Mesendoderm (in vitro differentiated cells): ENCODE data around the gene MCUR1.

Experiments
- DNase-seq: peaks from one replicate; pipeline ENCODE4 v3.0.0; 2013
- H2AK5ac ChIP-seq: 2 replicates; pipeline ENCODE4 v1.6.1; 2013; ENCODE audit warnings: low read length, inconsistent platforms
- H2BK120ac ChIP-seq: 2 replicates; pipeline ENCODE4 v1.6.1; 2013; ENCODE audit warnings: low read depth, mild to moderate bottlenecking, low read length, moderate library complexity, mixed read lengths
- H2BK15ac ChIP-seq: replicated peaks from 2 replicates; pipeline ENCODE4 v1.6.1; 2013; ENCODE audit warnings: low read depth, mild to moderate bottlenecking, moderate library complexity
- H2BK5ac ChIP-seq: 2 replicates; pipeline ENCODE4 v1.6.1; 2013; ENCODE audit warnings: low read length, inconsistent platforms
- H3K18ac ChIP-seq: 2 replicates; pipeline ENCODE4 v1.6.1; 2013; ENCODE audit warnings: mild to moderate bottlenecking, low read length, mixed read lengths
- H3K23ac ChIP-seq: one replicate; pipeline ENCODE4 v1.6.1; 2013; ENCODE audit warnings: low read length
- H3K27ac ChIP-seq: 2 replicates; pipeline ENCODE4 v1.5.1; 2013; ENCODE audit warnings: low read depth, mild to moderate bottlenecking, inconsistent platforms, low read length, moderate library complexity
- H3K27me3 ChIP-seq: 2 replicates; pipeline ENCODE4 v1.6.1; 2013; ENCODE audit warnings: low read length, control low read depth, mild to moderate bottlenecking, inconsistent platforms; ENCODE audit not compliant: insufficient read depth, poor library complexity
- H3K36me3 ChIP-seq: 2 replicates; pipeline ENCODE4 v1.6.1; 2013; ENCODE audit warnings: low read length, inconsistent platforms; ENCODE audit not compliant: control insufficient read depth, insufficient read depth
- H3K4ac ChIP-seq: one replicate; pipeline ENCODE4 v1.6.1; 2013; ENCODE audit warnings: low read depth, mild to moderate bottlenecking, low read length, moderate library complexity
- H3K4me1 ChIP-seq: 2 replicates; pipeline ENCODE4 v1.6.1; 2013; ENCODE audit warnings: low read depth, low read length, inconsistent platforms; ENCODE audit not compliant: control insufficient read depth
- H3K4me2 ChIP-seq: 2 replicates; pipeline ENCODE4 v1.6.1; 2013; ENCODE audit warnings: low read length
- H3K4me3 ChIP-seq: 2 replicates; pipeline ENCODE4 v1.5.1; 2013; ENCODE audit warnings: mild to moderate bottlenecking, low read length
- H3K56ac ChIP-seq: one replicate; pipeline ENCODE4 v1.6.1; 2013; ENCODE audit warnings: low read length
- H3K79me1 ChIP-seq: 2 replicates; pipeline ENCODE4 v1.6.1; 2013; ENCODE audit warnings: low read length, inconsistent platforms
- H3K79me2 ChIP-seq: 2 replicates; pipeline ENCODE4 v1.6.1; 2013; ENCODE audit warnings: mild to moderate bottlenecking, low read length; ENCODE audit not compliant: control insufficient read depth, insufficient read depth
- H3K9ac ChIP-seq: 2 replicates; pipeline ENCODE4 v1.6.1; 2013; ENCODE audit warnings: low read length, inconsistent platforms
- H4K5ac ChIP-seq: one replicate; pipeline ENCODE4 v1.6.1; 2013; ENCODE audit warnings: low read length
- H4K8ac ChIP-seq: one replicate; pipeline ENCODE4 v1.6.1; 2013; ENCODE audit warnings: low read depth, mild to moderate bottlenecking, control low read depth, low read length, moderate library complexity
- WGBS: extraction: QIAGEN DNeasy Blood & Tissue Kit; methylation state at CpG from one replicate; pipeline ENCODE4 v1.1.7; 2013; ENCODE audit warnings: low lambda C conversion rate, missing lambda C conversion rate; ENCODE audit not compliant: insufficient coverage; ENCODE audit errors: extremely low coverage; 5-methylcytosine and 5-hydroxymethylcytosine counted together

MCUR1 gene

DNA sequence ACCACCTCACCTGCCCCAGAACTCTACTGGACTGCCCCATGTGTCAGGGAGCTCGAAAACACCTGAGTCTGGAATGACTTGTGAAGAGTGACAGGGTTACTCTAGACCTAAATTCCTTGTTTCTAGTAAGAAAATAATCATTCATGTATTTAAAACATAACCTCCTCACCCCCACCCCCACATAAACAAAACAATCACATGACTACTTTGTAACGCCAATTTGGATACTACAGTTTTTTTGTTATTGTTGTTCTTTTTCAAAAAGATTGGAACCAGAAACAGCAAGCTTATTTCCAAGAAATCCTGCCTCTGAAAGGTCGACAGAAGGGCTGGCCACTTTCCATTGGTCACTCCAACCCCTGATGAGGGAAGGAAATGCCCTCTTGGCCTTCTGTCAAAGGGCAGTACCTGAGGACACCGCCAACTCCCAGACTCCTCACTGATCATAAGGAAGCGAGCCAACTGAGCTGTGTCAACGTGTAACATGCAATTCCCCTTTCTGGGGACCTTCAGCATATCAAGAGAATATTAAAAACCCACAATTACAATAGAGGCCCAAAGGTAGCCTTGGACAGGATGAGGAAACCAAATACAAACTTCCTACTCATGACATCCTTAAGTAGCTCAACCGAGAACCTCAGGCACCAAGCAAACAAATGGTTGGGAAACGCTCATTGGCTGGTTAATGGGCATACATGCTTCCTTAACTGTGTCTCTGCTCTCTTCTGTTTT lies 2.6 kb downstream of the MCUR1 start:
- H3K36me3 ChIP-seq, result no peaks in the 10 kb centered on the region
- H3K27ac ChIP-seq, result no peak overlapping the region

DNA sequence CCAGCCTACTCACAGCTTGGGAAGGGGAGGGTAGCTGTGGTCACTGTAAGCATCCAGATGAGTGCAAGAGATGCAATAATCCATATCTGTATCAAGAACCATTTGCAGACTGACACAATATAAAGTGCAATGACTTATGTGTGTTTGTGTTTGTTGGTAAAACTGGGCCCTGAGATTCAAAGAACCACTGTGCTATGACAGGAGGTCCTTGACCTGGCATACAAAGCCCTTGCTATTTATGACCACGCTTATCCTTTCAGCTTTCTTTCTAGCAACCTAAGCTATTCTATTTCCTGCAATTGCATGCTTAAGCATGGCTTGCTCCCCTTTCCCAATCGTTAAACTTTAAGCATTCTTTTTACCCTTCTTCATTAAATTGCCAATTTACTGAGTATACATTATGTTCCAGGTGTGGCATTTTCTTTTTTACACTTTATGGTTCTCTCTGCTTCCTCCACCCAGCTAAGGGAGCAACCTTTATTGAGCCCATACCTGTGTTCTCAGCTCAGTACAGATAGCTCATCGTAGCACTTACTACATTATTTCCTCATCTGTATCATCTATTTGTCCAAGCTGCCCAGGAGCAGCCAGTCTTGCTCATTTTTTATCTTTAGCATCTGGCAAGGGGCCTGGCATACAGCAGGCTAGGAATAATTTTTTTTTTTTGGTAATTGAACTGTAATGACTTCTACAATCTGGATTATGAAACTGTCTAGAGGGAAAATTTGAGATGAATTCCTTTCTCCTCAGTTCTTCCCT lies 3.5 kb downstream of the MCUR1 start:
- Histone ChIP-seq H3K4me2 (no peak overlapping the region), H3K27ac (no peak overlapping the region), H2BK120ac (no peak overlapping the region), H3K27me3 (no peaks in the 10 kb centered on the region), H3K79me2 (peaks cover 25% of the 10 kb centered on the region), H3K23ac (no peak overlapping the region), H3K79me1 (peaks cover 11% of the 10 kb centered on the region), H3K18ac (no peak overlapping the region), H3K9ac (no peak overlapping the region), H3K4me3 (no peak overlapping the region), H3K56ac (no peak overlapping the region), H3K4me1 (peaks cover 2% of the 10 kb centered on the region), H4K5ac (no peak overlapping the region), H3K36me3 (no peaks in the 10 kb centered on the region), H2BK5ac (no peak overlapping the region), H2AK5ac (no peak overlapping the region), H2BK15ac (no peak overlapping the region), H3K4ac (no peak overlapping the region), H4K8ac (no peak overlapping the region)
- DNase-seq, result no peak
- WGBS, result no CpG with 5 or more reads among the region's 3 CpGs

More for the DNA sequence above, 2.6 kb downstream of the MCUR1 start:
- no peak overlapping the region for H2BK5ac ChIP-seq
- no peak overlapping the region for H2BK15ac ChIP-seq
- H3K27me3 ChIP-seq, result no peaks in the 10 kb centered on the region
- no peak overlapping the region for H3K4ac ChIP-seq
- H3K23ac ChIP-seq, result no peak overlapping the region
- H3K79me2 ChIP-seq, result peaks cover 25% of the 10 kb centered on the region
- H2BK120ac ChIP-seq, result no peak overlapping the region
- no peak overlapping the region for H3K9ac ChIP-seq
- no peak for DNase-seq
- 100% methylated on average over 1 of the region's 8 CpGs for WGBS
- H3K4me3 ChIP-seq, result no peak overlapping the region
- H3K79me1 ChIP-seq, result peaks cover 11% of the 10 kb centered on the region
- H3K4me2 ChIP-seq, result no peak overlapping the region
- H3K4me1 ChIP-seq, result peaks cover 2% of the 10 kb centered on the region
- no peak overlapping the region for H2AK5ac ChIP-seq
- no peak overlapping the region for H4K8ac ChIP-seq
- H3K56ac ChIP-seq, result no peak overlapping the region
- no peak overlapping the region for H3K18ac ChIP-seq
- no peak overlapping the region for H4K5ac ChIP-seq

DNA sequence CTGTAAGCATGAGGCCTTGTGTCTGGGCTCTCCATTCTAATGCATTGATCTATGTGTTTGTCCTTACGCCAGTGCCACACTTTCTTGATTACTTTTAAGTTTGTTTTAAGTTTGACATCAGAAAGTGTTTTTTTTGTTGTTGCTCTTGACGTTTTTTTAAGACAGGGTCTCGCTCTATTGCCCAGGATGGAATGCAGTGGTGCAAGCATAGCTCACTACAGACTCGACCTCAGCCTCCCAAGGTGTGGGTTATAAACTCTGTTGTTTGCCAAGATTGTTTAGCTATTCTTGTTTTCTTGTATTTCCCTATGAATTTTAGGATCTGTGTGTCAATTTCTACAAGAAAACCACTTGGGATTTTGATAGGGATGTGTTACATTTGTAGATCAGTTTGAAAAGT lies 5.6 kb downstream of the MCUR1 start:
- Histone ChIP-seq H2BK120ac (no peak overlapping the region), H3K36me3 (no peaks in the 10 kb centered on the region), H4K8ac (no peak overlapping the region), H3K9ac (no peak overlapping the region), H3K4me1 (no peaks in the 10 kb centered on the region), H3K4ac (no peak overlapping the region), H4K5ac (no peak overlapping the region), H3K23ac (no peak overlapping the region), H3K18ac (no peak overlapping the region), H2BK5ac (no peak overlapping the region), H3K79me1 (peaks cover 11% of the 10 kb centered on the region), H3K79me2 (peaks cover 25% of the 10 kb centered on the region), H3K27me3 (no peaks in the 10 kb centered on the region), H3K56ac (no peak overlapping the region), H3K4me2 (no peak overlapping the region), H3K27ac (no peak overlapping the region), H3K4me3 (no peak overlapping the region), H2BK15ac (no peak overlapping the region), H2AK5ac (no peak overlapping the region)
- no peak for DNase-seq
- no CpG with 5 or more reads among the region's 4 CpGs for WGBS

DNA sequence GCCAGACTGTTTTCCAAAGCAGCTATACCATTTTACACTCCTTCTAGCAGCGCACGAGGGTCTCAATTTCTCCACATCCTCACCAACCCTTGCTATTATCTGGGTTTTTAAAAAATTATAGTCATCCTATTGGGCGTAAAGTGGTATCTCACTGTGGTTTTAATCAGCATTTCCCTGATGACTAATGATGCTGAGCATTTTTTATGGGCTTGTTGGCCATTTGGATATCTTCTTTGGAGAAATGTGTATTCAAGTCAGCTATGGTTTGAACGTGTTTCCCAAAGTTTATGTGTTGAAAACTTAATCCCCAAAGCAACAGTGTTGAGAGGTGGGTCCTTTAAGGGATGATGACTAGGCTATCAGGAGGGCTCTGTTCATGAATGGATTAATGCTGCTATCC lies 6.7 kb downstream of the MCUR1 start:
- Histone ChIP-seq H3K79me2 (peaks cover 20% of the 10 kb centered on the region), H4K8ac (no peak overlapping the region), H3K4me3 (no peak overlapping the region), H3K4ac (no peak overlapping the region), H3K23ac (no peak overlapping the region), H3K18ac (no peak overlapping the region), H4K5ac (no peak overlapping the region), H3K79me1 (peaks cover 9% of the 10 kb centered on the region), H2AK5ac (no peak overlapping the region), H2BK15ac (no peak overlapping the region), H3K4me1 (no peaks in the 10 kb centered on the region), H3K56ac (no peak overlapping the region), H2BK5ac (no peak overlapping the region), H3K27me3 (no peaks in the 10 kb centered on the region), H3K36me3 (no peaks in the 10 kb centered on the region), H2BK120ac (no peak overlapping the region), H3K9ac (no peak overlapping the region), H3K4me2 (no peak overlapping the region), H3K27ac (no peak overlapping the region)
- no CpG with 5 or more reads among the region's 4 CpGs for WGBS
- no peak for DNase-seq

DNA sequence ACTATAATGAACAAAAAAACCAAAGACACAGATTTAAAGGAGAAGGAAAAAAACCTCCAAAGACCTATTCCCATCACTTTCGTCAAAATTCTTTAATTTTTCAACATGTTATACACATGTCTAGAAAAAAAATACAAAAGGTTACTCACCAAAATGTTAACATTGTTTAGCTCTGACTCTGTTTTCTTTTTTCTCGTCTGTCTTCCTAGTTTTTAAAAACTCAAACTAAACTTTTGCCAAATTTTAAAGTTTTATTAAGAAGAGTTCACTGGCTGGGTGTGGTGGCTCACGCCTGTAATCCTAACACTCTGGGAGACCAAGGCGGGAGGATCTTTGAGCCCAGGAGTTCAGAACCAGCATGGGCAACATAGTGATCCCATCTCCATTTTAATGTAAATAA lies 10.8 kb downstream of the MCUR1 start:
- Histone ChIP-seq H3K27ac (no peak overlapping the region), H3K4me1 (no peaks in the 10 kb centered on the region), H3K4me3 (no peak overlapping the region), H3K18ac (no peak overlapping the region), H3K79me2 (no peaks in the 10 kb centered on the region), H4K8ac (no peak overlapping the region), H3K56ac (no peak overlapping the region), H2BK120ac (no peak overlapping the region), H3K4me2 (no peak overlapping the region), H2BK15ac (no peak overlapping the region), H2BK5ac (no peak overlapping the region), H3K27me3 (no peaks in the 10 kb centered on the region), H3K23ac (no peak overlapping the region), H4K5ac (no peak overlapping the region), H3K9ac (no peak overlapping the region), H3K79me1 (peaks cover 4% of the 10 kb centered on the region), H3K4ac (no peak overlapping the region), H3K36me3 (peaks cover 3% of the 10 kb centered on the region), H2AK5ac (no peak overlapping the region)
- no peak for DNase-seq
- no CpG with 5 or more reads among the region's 4 CpGs for WGBS
